ENCODE results near the gene SLC9A3.

SLC9A3 gene

GRCh38 chr5:504326-505154 lies 19.7 kb downstream of the SLC9A3 start:
- no peak for DNase-seq

GRCh38 chr5:502325-503079 lies 21.7 kb downstream of the SLC9A3 start:
- no peak for DNase-seq

GRCh38 chr5:501831-502184 lies 22.4 kb downstream of the SLC9A3 start:
- DNase-seq = no peak

GRCh38 chr5:501105-501830 lies 23.0 kb downstream of the SLC9A3 start:
- no peak for DNase-seq

GRCh38 chr5:500491-500890 lies 23.8 kb downstream of the SLC9A3 start:
- no peak for DNase-seq

- no peak for DNase-seq
Measured at GRCh38 chr5:499233-500209, 24.7 kb downstream of the SLC9A3 start.

GRCh38 chr5:497871-498509 lies 26.3 kb downstream of the SLC9A3 start:
- no peak for DNase-seq

GRCh38 chr5:497090-497700 lies 27.1 kb downstream of the SLC9A3 start:
- no peak for DNase-seq

GRCh38 chr5:496028-496427 lies 28.2 kb downstream of the SLC9A3 start:
- DNase-seq = no peak

- no peak for DNase-seq
Measured at GRCh38 chr5:494667-495255, 29.5 kb downstream of the SLC9A3 start.

GRCh38 chr5:493758-494157 lies 30.5 kb downstream of the SLC9A3 start:
- no peak for DNase-seq

GRCh38 chr5:493119-493701 lies 31.0 kb downstream of the SLC9A3 start:
- DNase-seq = no peak

GRCh38 chr5:492314-492893 lies 31.8 kb downstream of the SLC9A3 start:
- no peak for DNase-seq

GRCh38 chr5:491856-492155 lies 32.4 kb downstream of the SLC9A3 start:
- DNase-seq = no peak

- no peak for DNase-seq
Measured at GRCh38 chr5:491119-491855, 33.0 kb downstream of the SLC9A3 start.

- no peak for DNase-seq
Measured at GRCh38 chr5:490116-491106, 33.8 kb downstream of the SLC9A3 start.

GRCh38 chr5:489689-490080 lies 34.6 kb downstream of the SLC9A3 start:
- no peak for DNase-seq

Data from NCI-H1930 (cell line).